Osteocyte (in vitro differentiated cells): ENCODE data around the gene DCHS1. TPM values are rescaled to one million over a fixed set of nuclear protein-coding genes. Genes with fewer than 3 reads are reported as not detected.

Experiments used
- DNase-seq: peaks from one replicate; pipeline ENCODE4 v3.0.0; 2021; ENCODE audit warnings: mixed read lengths; ENCODE audit not compliant: unreplicated experiment; ENCODE audit errors: extremely low spot score
- H3K27ac Mint-ChIP-seq: one replicate; pipeline ENCODE4 v1.8.0; 2021; ENCODE audit warnings: mild to moderate bottlenecking, mixed read lengths; ENCODE audit not compliant: unreplicated experiment
- H3K27me3 Mint-ChIP-seq: one replicate; pipeline ENCODE4 v1.8.0; 2021; ENCODE audit warnings: mixed read lengths; ENCODE audit not compliant: unreplicated experiment
- H3K36me3 Mint-ChIP-seq: one replicate; pipeline ENCODE4 v1.8.0; 2021; ENCODE audit warnings: mixed read lengths; ENCODE audit not compliant: unreplicated experiment
- H3K4me1 Mint-ChIP-seq: one replicate; pipeline ENCODE4 v1.8.0; 2021; ENCODE audit warnings: mixed read lengths; ENCODE audit not compliant: unreplicated experiment
- H3K4me3 Mint-ChIP-seq: one replicate; pipeline ENCODE4 v1.8.0; 2021; ENCODE audit warnings: mild to moderate bottlenecking, moderate library complexity, mixed read lengths; ENCODE audit not compliant: unreplicated experiment
- H3K9me3 Mint-ChIP-seq: one replicate; pipeline ENCODE4 v1.8.0; 2021; ENCODE audit warnings: mixed read lengths; ENCODE audit not compliant: unreplicated experiment
- total RNA-seq: library from RNA; stranded (reverse); gene quantifications from 2 replicates; pipeline ENCODE4 v1.2.1, GENCODE V29; 2021
- TF ChIP-seq, protein P1 (sequence below): fragments of 200-600 bp; sonication (generic); IDR thresholded peaks from 2 replicates; pipeline ENCODE4 v1.5.0; 2021; ENCODE audit warnings: antibody characterized with exemption, mild to moderate bottlenecking, moderate library complexity

The DCHS1 gene
- total RNA-seq, 1 donor from 2014 or later, result 63.0 TPM

GRCh38 chr11:6646918-6647679, 8.5 kb downstream of the DCHS1 start:
- no peaks in the 10 kb centered on the region for H3K27me3 Mint-ChIP-seq
- no peaks in the 10 kb centered on the region for H3K4me1 Mint-ChIP-seq
- TF ChIP-seq, protein P1, sequence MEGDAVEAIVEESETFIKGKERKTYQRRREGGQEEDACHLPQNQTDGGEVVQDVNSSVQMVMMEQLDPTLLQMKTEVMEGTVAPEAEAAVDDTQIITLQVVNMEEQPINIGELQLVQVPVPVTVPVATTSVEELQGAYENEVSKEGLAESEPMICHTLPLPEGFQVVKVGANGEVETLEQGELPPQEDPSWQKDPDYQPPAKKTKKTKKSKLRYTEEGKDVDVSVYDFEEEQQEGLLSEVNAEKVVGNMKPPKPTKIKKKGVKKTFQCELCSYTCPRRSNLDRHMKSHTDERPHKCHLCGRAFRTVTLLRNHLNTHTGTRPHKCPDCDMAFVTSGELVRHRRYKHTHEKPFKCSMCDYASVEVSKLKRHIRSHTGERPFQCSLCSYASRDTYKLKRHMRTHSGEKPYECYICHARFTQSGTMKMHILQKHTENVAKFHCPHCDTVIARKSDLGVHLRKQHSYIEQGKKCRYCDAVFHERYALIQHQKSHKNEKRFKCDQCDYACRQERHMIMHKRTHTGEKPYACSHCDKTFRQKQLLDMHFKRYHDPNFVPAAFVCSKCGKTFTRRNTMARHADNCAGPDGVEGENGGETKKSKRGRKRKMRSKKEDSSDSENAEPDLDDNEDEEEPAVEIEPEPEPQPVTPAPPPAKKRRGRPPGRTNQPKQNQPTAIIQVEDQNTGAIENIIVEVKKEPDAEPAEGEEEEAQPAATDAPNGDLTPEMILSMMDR, result no peak
- no peak overlapping the region for H3K27ac Mint-ChIP-seq
- DNase-seq, result peak; percentile 76
- no peaks in the 10 kb centered on the region for H3K9me3 Mint-ChIP-seq
- H3K4me3 Mint-ChIP-seq, result no peak overlapping the region
- H3K36me3 Mint-ChIP-seq, result peaks cover 5% of the 10 kb centered on the region

- no peaks in the 10 kb centered on the region for H3K27me3 Mint-ChIP-seq
- DNase-seq, result peak; percentile 82
- H3K4me3 Mint-ChIP-seq, result no peak overlapping the region
- H3K27ac Mint-ChIP-seq, result no peak overlapping the region
- H3K4me1 Mint-ChIP-seq, result no peaks in the 10 kb centered on the region
- no peaks in the 10 kb centered on the region for H3K9me3 Mint-ChIP-seq
- TF ChIP-seq, protein P1, result no peak
- peaks cover 5% of the 10 kb centered on the region for H3K36me3 Mint-ChIP-seq
Observed at GRCh38 chr11:6646576-6646917, 9.1 kb downstream of the DCHS1 start.

DNA sequence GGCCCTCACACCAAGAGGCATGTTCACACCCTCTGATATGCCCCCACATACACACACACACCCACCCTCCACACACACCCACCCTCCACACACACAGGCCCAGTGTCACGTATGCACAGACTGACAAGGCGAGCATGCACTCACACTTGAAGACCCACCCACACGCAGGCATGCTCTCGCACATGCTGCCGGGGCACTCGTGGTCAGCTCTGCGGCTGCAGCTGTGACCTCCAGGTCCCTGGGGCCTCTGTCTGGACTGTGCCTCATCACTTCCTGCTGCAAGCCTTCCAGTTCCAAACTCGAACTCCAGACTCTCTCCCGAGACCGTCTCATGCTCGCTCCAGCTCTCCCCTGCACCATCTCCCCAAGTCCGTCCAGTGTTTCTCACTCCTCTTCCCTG, 9.5 kb downstream of the DCHS1 start:
- Mint-ChIP-seq H3K9me3 (no peaks in the 10 kb centered on the region), H3K36me3 (peaks cover 5% of the 10 kb centered on the region), H3K4me1 (no peaks in the 10 kb centered on the region), H3K4me3 (no peak overlapping the region), H3K27me3 (no peaks in the 10 kb centered on the region), H3K27ac (no peak overlapping the region)
- TF ChIP-seq, protein P1, result no peak
- peak; percentile 87 for DNase-seq

DNA sequence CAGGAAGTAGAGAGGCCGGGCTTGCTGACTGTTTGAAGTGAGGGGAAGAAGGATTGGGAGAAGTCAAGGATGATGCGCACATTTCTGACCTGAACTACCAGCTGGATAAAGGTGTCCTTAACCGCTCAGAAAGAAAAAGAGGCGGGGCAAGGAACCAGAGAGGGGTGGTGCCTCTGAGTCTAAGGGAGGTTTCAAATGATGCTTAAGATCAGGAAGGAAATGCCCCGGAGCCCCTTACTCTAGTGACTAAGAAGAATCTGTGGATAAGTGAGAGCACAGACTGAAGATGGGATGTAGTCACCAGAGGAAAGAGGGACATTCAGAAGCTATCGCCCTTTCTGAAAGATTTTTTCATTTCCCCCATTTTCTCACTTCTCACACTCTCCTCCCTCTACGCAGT, 12.7 kb downstream of the DCHS1 start:
- Mint-ChIP-seq H3K27me3 (no peaks in the 10 kb centered on the region), H3K4me1 (no peaks in the 10 kb centered on the region), H3K9me3 (no peaks in the 10 kb centered on the region), H3K27ac (no peak overlapping the region), H3K36me3 (peaks cover 12% of the 10 kb centered on the region), H3K4me3 (no peak overlapping the region)
- DNase-seq, result no peak
- TF ChIP-seq, protein P1, result no peak

DNA sequence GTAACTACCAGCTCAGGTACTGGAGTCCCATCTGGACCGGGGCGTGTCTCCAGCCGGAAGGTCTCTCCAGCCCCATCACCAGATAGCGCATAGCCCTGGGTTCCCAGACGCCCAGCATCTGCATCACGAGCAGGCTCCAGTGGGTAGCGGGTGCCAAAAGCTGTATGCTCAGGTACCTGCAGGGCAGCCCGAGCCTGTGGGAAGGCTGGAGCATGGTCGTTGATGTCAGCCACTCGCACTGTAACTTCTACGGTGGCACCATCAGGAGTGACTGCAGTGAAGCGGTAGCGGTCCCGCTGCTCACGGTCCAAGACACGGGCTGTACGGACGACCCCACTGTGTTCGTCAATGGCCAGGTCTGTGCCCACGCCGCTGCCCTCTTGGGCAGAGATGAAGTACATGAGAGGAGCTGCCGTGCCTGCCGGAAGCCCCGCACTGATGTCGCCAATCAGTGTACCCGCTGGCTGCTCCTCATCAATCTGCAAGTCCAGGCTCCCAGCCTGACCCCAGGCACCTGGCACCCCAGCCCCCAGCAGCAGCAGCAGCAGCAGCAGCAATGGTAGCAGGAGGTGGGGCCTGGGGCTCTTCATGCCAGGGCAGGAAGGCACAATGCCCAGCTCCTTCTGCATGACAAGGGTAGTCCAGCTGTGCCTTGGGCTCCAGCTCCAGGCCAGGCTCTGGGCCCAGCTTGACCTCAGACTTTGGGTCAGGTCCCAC, 14.5 kb downstream of the DCHS1 start:
- H3K4me3 Mint-ChIP-seq, result no peak overlapping the region
- H3K27ac Mint-ChIP-seq, result no peak overlapping the region
- H3K27me3 Mint-ChIP-seq, result no peaks in the 10 kb centered on the region
- TF ChIP-seq, protein P1, result no peak
- no peaks in the 10 kb centered on the region for H3K4me1 Mint-ChIP-seq
- DNase-seq, result no peak
- peaks cover 12% of the 10 kb centered on the region for H3K36me3 Mint-ChIP-seq
- H3K9me3 Mint-ChIP-seq, result no peaks in the 10 kb centered on the region
